ENCODE data around the gene NOS1.

Gene NOS1

GRCh38 chr12:117300174-117300573 is 61.3 kb downstream of the NOS1 start:
- Histone ChIP-seq H3K27me3 (ENCODE audit: insufficient read depth, low read length) (no peaks in the 10 kb centered on the region), H3K79me2 (ENCODE audit: control insufficient read depth, insufficient read depth, low read length, unreplicated experiment) (no peaks in the 10 kb centered on the region), H3K27ac (ENCODE audit: low read depth, low read length) (no peak overlapping the region), H2AFZ (ENCODE audit: low read length, unreplicated experiment) (no peak overlapping the region), H3K36me3 (ENCODE audit: insufficient read depth, low read length) (no peaks in the 10 kb centered on the region), H3K4me3 (ENCODE audit: low read depth, low read length) (no peak overlapping the region), H3K4me1 (ENCODE audit: control insufficient read depth, insufficient read depth, low read length, unreplicated experiment) (no peaks in the 10 kb centered on the region)

DNA sequence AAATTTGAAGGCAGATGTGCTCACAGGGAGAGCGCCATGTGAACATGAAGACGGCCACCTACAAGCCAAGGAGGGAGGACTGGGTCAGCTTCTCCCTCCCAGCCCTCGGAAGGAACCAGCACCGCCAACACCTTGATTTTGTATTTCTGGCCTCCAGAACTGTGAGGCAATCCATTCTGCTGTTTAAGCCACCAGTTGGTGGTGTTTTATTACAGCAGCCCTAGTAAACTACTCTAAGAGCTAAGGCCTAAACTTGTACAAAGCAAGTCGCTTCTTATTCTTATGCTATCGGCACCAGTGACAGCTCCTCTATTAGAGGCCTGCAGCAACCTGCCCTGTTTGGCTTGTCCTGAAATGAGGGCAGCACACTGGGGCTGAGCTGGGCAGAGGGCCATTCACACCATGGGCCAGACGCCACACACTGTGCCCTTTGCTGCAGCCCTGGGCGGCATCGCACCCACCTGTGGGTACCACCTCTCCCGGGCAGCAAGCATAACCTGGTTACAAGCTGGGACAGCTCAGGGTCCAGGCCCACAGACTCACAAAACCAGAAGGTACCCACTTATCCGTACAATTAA is 62.7 kb downstream of the NOS1 start:
- H3K27ac ChIP-seq (ENCODE audit: low read depth, low read length) = no peak overlapping the region
- H3K4me1 ChIP-seq (ENCODE audit: control insufficient read depth, insufficient read depth, low read length, unreplicated experiment) = no peaks in the 10 kb centered on the region
- H3K4me3 ChIP-seq (ENCODE audit: low read depth, low read length) = no peak overlapping the region
- H3K27me3 ChIP-seq (ENCODE audit: insufficient read depth, low read length) = no peaks in the 10 kb centered on the region
- no peak overlapping the region for H2AFZ ChIP-seq (ENCODE audit: low read length, unreplicated experiment)
- no peaks in the 10 kb centered on the region for H3K36me3 ChIP-seq (ENCODE audit: insufficient read depth, low read length)
- H3K79me2 ChIP-seq (ENCODE audit: control insufficient read depth, insufficient read depth, low read length, unreplicated experiment) = no peaks in the 10 kb centered on the region

DNA sequence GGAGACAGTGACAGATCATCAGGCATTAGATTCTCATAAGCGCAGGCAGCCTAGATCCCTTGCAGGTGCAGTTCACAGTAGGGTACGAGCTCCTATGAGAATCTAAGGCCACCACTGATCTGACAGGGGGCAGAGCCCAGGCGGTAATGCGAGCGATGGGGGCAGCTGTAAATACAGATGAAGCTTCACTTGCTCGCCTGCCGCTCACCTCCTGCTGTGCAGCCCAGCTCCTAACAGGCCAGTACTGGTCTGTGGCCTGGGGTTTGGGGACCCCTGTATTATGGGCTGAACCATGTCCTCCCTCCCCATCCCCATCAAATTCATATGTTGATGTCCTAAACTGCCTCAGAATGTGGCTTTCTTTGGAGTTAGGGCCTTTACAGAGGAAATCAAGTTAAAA is 63.2 kb downstream of the NOS1 start:
- no peak overlapping the region for H3K4me3 ChIP-seq (ENCODE audit: low read depth, low read length)
- H3K27me3 ChIP-seq (ENCODE audit: insufficient read depth, low read length) = no peaks in the 10 kb centered on the region
- no peaks in the 10 kb centered on the region for H3K79me2 ChIP-seq (ENCODE audit: control insufficient read depth, insufficient read depth, low read length, unreplicated experiment)
- H3K27ac ChIP-seq (ENCODE audit: low read depth, low read length) = no peak overlapping the region
- H3K4me1 ChIP-seq (ENCODE audit: control insufficient read depth, insufficient read depth, low read length, unreplicated experiment) = no peaks in the 10 kb centered on the region
- H3K36me3 ChIP-seq (ENCODE audit: insufficient read depth, low read length) = no peaks in the 10 kb centered on the region
- no peak overlapping the region for H2AFZ ChIP-seq (ENCODE audit: low read length, unreplicated experiment)

DNA sequence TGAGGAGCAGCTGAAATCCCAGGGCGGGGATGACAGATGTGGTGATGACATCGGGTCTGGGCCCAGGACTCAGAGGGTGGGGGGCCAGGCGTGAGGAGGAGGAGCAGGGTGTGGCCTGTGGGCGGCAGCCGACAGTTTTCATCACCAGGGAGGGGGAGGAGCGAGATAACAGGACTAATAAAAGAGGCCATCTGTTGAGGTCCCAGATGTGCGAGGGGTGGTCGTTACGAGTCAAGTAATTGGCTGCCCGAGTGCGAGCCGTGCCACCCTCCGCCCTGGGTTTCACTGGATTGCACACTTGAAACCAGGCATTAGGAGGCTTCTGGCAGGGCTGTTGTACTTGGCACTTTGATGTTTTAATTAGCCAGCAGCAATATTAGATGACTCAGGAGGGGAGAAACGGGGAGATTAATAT is 67.2 kb downstream of the NOS1 start:
- H3K4me3 ChIP-seq (ENCODE audit: low read depth, low read length) = no peak overlapping the region
- no peak overlapping the region for H3K27ac ChIP-seq (ENCODE audit: low read depth, low read length)
- no peaks in the 10 kb centered on the region for H3K27me3 ChIP-seq (ENCODE audit: insufficient read depth, low read length)
- H3K4me1 ChIP-seq (ENCODE audit: control insufficient read depth, insufficient read depth, low read length, unreplicated experiment) = no peaks in the 10 kb centered on the region
- H2AFZ ChIP-seq (ENCODE audit: low read length, unreplicated experiment) = no peak overlapping the region
- H3K36me3 ChIP-seq (ENCODE audit: insufficient read depth, low read length) = no peaks in the 10 kb centered on the region
- H3K79me2 ChIP-seq (ENCODE audit: control insufficient read depth, insufficient read depth, low read length, unreplicated experiment) = no peaks in the 10 kb centered on the region

DNA sequence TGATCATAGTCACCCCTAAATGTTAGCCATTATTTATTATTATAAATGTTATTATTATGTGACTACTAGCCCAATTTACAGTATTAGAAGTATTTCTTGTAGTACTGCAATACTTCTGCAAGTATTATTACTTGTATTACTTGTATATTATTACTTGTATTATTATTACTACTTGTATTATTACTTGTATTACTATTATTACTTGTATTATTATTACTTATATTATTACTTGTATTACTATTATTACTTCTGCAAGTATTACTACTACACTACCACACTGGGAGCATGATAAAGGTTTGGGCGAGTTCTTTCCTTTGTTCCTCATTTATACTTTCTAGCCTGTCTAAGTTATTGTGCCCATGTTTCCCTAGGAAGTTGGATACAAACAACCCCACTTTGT is 67.9 kb downstream of the NOS1 start:
- no peaks in the 10 kb centered on the region for H3K79me2 ChIP-seq (ENCODE audit: control insufficient read depth, insufficient read depth, low read length, unreplicated experiment)
- H2AFZ ChIP-seq (ENCODE audit: low read length, unreplicated experiment) = no peak overlapping the region
- no peak overlapping the region for H3K4me3 ChIP-seq (ENCODE audit: low read depth, low read length)
- H3K36me3 ChIP-seq (ENCODE audit: insufficient read depth, low read length) = no peaks in the 10 kb centered on the region
- no peak overlapping the region for H3K27ac ChIP-seq (ENCODE audit: low read depth, low read length)
- H3K27me3 ChIP-seq (ENCODE audit: insufficient read depth, low read length) = no peaks in the 10 kb centered on the region
- H3K4me1 ChIP-seq (ENCODE audit: control insufficient read depth, insufficient read depth, low read length, unreplicated experiment) = no peaks in the 10 kb centered on the region

DNA sequence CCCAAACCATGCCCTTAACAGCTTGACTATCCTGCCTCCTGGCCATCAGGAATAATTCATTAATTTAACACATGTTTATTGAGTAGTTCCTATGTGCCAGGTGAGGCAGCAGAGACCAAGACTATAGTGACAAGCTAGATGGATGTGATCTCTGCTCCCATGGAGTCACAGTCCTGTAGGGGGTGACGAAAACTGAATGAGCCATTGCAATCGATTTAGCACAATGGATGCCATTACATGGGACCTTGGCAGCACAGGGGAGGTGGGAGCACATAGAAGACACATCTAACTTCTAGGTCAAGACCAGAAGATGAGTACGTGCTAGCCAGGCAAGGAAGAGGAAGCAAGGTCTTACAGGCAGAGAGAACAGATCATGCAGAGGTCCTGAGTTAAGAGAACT is 68.7 kb downstream of the NOS1 start:
- Histone ChIP-seq H3K79me2 (ENCODE audit: control insufficient read depth, insufficient read depth, low read length, unreplicated experiment) (no peaks in the 10 kb centered on the region), H3K4me3 (ENCODE audit: low read depth, low read length) (no peak overlapping the region), H3K4me1 (ENCODE audit: control insufficient read depth, insufficient read depth, low read length, unreplicated experiment) (no peaks in the 10 kb centered on the region), H2AFZ (ENCODE audit: low read length, unreplicated experiment) (no peak overlapping the region), H3K27me3 (ENCODE audit: insufficient read depth, low read length) (no peaks in the 10 kb centered on the region), H3K27ac (ENCODE audit: low read depth, low read length) (no peak overlapping the region), H3K36me3 (ENCODE audit: insufficient read depth, low read length) (no peaks in the 10 kb centered on the region)

- Histone ChIP-seq H3K4me1 (ENCODE audit: control insufficient read depth, insufficient read depth, low read length, unreplicated experiment) (no peaks in the 10 kb centered on the region), H3K36me3 (ENCODE audit: insufficient read depth, low read length) (no peaks in the 10 kb centered on the region), H3K27ac (ENCODE audit: low read depth, low read length) (no peak overlapping the region), H2AFZ (ENCODE audit: low read length, unreplicated experiment) (no peak overlapping the region), H3K27me3 (ENCODE audit: insufficient read depth, low read length) (no peaks in the 10 kb centered on the region), H3K4me3 (ENCODE audit: low read depth, low read length) (no peak overlapping the region), H3K79me2 (ENCODE audit: control insufficient read depth, insufficient read depth, low read length, unreplicated experiment) (no peaks in the 10 kb centered on the region)
These were observed 77.3 kb downstream of the NOS1 start for GRCh38 chr12:117284140-117284539.

DNA sequence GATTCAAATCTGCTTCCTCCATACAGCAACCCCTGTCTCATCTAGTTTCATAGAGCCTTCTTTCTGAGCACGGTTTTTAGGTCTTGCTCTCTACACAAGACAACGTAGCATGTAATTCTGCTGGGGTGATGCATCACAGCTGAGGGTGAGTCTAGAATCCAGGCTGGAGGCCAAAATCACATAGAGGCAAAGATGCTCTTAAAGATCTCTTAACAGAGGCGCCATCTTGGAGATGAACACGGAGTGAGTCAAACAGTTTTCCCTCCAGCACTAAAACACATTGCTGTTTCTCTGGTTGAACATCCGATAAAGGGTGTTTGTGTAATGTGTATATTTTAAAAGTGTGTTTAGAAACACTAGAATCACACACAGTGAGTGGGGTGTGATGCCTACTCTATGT is 78.9 kb downstream of the NOS1 start:
- Histone ChIP-seq H3K79me2 (ENCODE audit: control insufficient read depth, insufficient read depth, low read length, unreplicated experiment) (no peaks in the 10 kb centered on the region), H3K36me3 (ENCODE audit: insufficient read depth, low read length) (no peaks in the 10 kb centered on the region), H3K27me3 (ENCODE audit: insufficient read depth, low read length) (no peaks in the 10 kb centered on the region), H3K27ac (ENCODE audit: low read depth, low read length) (no peak overlapping the region), H3K4me1 (ENCODE audit: control insufficient read depth, insufficient read depth, low read length, unreplicated experiment) (no peaks in the 10 kb centered on the region), H3K4me3 (ENCODE audit: low read depth, low read length) (no peak overlapping the region), H2AFZ (ENCODE audit: low read length, unreplicated experiment) (no peak overlapping the region)

- no peaks in the 10 kb centered on the region for H3K79me2 ChIP-seq (ENCODE audit: control insufficient read depth, insufficient read depth, low read length, unreplicated experiment)
- no peak overlapping the region for H2AFZ ChIP-seq (ENCODE audit: low read length, unreplicated experiment)
- H3K4me3 ChIP-seq (ENCODE audit: low read depth, low read length) = no peak overlapping the region
- no peaks in the 10 kb centered on the region for H3K27me3 ChIP-seq (ENCODE audit: insufficient read depth, low read length)
- no peaks in the 10 kb centered on the region for H3K4me1 ChIP-seq (ENCODE audit: control insufficient read depth, insufficient read depth, low read length, unreplicated experiment)
- no peak overlapping the region for H3K27ac ChIP-seq (ENCODE audit: low read depth, low read length)
- no peaks in the 10 kb centered on the region for H3K36me3 ChIP-seq (ENCODE audit: insufficient read depth, low read length)
These were observed 81.3 kb downstream of the NOS1 start for GRCh38 chr12:117280019-117280680.

GRCh38 chr12:117279606-117280005 is 81.8 kb downstream of the NOS1 start:
- Histone ChIP-seq H3K79me2 (ENCODE audit: control insufficient read depth, insufficient read depth, low read length, unreplicated experiment) (no peaks in the 10 kb centered on the region), H2AFZ (ENCODE audit: low read length, unreplicated experiment) (no peak overlapping the region), H3K36me3 (ENCODE audit: insufficient read depth, low read length) (no peaks in the 10 kb centered on the region), H3K4me3 (ENCODE audit: low read depth, low read length) (no peak overlapping the region), H3K4me1 (ENCODE audit: control insufficient read depth, insufficient read depth, low read length, unreplicated experiment) (no peaks in the 10 kb centered on the region), H3K27me3 (ENCODE audit: insufficient read depth, low read length) (no peaks in the 10 kb centered on the region), H3K27ac (ENCODE audit: low read depth, low read length) (no peak overlapping the region)

GRCh38 chr12:117277875-117278274 is 83.6 kb downstream of the NOS1 start:
- H3K79me2 ChIP-seq (ENCODE audit: control insufficient read depth, insufficient read depth, low read length, unreplicated experiment) = no peaks in the 10 kb centered on the region
- H3K27ac ChIP-seq (ENCODE audit: low read depth, low read length) = no peak overlapping the region
- no peaks in the 10 kb centered on the region for H3K4me1 ChIP-seq (ENCODE audit: control insufficient read depth, insufficient read depth, low read length, unreplicated experiment)
- H3K4me3 ChIP-seq (ENCODE audit: low read depth, low read length) = no peak overlapping the region
- H3K27me3 ChIP-seq (ENCODE audit: insufficient read depth, low read length) = no peaks in the 10 kb centered on the region
- no peaks in the 10 kb centered on the region for H3K36me3 ChIP-seq (ENCODE audit: insufficient read depth, low read length)
- no peak overlapping the region for H2AFZ ChIP-seq (ENCODE audit: low read length, unreplicated experiment)
